ENCODE results near the gene SLC6A19.

DNA sequence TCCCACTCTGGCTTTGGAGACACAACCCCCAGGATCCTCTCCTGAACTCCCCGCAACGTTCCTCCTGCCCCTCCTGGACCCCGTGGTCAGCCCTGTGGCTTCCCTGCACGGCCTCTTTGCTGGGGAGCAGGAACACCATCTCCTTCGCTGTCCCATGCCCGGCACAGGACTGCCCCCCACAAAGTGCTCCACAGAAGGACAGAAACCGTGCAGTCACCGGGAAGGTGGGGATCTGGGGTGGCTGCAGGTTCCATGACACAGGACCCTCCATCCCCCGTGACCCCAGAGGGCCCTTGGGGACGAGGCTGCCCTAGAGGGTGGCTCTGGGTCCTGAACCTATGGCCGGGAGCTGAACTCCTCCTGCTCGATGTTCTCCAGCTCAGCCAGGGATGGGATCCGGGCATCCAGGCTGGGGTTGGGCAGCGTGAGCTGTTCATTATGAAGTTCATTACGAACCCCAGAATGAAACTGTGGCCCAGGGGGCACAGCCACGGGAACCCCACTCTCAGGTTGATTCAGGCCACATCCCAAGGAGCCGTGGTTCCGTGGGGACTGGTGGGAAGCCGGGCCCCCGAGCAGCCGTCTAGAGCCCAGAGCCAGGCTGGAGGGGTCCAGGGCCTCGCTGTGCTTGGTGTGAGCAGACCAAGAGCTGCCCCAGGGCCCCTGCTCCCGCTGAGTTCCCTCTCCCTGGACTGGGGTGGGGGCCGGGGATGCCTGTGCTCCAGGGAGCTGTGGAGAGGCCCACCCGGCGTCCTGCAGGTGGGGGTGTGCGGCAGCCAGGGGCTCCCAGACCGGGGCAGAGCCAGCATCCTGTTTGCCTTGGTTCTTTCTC is 684 bp upstream of the SLC6A19 start:
- TF ChIP-seq POLR2A (IDR thresholded peaks at IDR 0.05; ENCODE audit: low read length) (no peak), GATA1 (IDR thresholded peaks at IDR 0.05; ENCODE audit: low read depth, low read length) (no peak)

Measured in erythroblast (primary cell).